ENCODE measurements around the gene NCLN.
"Not testable (repeated sequence)": the region's sequence is repeated elsewhere in the genome, so short reads cannot be mapped to it uniquely, and the experiment has no call there.

The NCLN gene

DNA sequence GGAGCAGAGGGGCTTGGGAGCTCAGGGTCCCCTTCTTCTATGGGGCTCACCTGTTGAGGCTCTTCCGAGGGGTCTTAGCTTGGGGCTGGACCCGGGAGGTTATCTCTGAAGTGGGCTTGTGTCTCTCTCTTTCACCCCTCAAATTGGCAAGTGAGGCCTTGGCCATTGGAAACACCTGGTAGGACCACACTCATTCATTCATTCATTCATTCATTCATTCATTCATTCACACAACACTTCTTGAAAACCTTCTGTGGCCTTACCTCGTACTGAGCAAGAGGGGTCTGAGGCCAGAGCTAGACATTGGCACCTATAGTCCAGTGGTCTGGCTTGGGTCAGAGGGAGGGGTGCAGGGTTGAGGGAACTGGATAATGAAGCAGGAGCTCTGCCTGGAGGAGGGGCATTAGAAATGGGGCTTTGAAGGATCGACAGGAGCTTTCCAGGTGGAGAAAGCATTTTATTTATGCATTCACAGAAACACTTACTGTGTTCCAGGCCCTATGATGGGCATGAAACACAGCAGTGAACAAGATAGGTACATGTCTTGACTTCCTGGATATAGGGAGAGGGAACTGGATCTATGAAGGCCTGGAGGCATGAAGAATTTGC, 44.3 kb downstream of the NCLN start:
- no peak for FAIRE-seq

DNA sequence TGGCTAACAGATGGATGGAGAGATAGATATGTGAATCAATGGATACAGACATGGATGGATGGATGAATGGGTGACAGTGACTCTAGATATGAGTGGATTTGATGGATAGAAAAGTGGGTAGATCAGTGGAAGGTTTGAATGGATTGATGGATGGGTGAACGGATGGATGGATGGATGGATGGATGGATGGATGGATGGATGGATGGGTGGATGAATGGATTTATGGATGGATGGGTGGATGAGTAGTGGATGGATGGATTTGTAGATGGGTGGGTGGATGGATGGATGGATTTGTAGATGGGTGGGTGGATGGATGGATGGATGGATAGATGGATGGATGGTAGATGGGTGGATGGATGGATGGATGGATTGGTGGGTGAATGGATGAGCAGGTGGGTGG, 45.6 kb downstream of the NCLN start:
- FAIRE-seq, result no peak

- FAIRE-seq, result no peak
Observed at GRCh38 chr19:3233116-3233515, 47.4 kb downstream of the NCLN start.

GRCh38 chr19:3233831-3234230, 48.1 kb downstream of the NCLN start:
- no peak for FAIRE-seq

DNA sequence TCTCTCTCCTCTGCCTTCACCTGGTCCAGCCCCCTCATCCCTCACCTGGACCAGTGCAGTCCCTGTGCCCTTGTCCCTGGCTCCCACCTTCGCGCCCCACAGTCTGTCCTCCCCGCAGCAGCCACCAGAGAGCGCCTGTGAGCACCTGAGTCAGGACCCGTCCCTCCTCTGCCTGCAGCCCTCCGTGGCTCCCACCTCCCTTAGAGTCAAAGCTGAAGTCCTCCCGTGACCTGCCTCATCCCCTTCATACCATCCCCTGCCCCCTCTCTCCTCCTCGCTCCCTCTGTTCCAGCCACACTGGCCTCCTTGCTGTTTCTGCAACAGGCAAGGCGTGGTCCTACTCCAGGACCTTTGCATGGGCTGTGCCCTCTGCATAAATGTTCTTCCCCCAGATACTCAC, 49.1 kb downstream of the NCLN start:
- FAIRE-seq, result no peak

DNA sequence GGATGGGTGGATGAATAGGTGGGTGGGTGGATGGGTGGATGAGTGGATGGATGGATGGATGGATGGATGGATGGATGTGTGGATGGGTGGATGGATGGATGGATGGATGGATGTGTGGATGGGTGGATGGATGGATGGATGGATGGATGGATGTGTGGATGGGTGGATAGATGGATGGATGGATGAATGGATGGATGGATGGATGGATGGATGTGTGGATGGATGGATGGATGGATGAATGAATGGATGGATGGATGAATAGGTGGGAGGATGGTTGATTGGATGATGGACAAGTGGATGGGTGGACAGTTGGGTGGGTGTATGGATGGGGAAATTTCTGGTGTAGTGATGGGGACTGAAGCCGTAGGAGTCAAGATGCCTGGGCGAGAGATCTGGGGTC, 49.9 kb downstream of the NCLN start:
- FAIRE-seq, result not testable (repeated sequence)

DNA sequence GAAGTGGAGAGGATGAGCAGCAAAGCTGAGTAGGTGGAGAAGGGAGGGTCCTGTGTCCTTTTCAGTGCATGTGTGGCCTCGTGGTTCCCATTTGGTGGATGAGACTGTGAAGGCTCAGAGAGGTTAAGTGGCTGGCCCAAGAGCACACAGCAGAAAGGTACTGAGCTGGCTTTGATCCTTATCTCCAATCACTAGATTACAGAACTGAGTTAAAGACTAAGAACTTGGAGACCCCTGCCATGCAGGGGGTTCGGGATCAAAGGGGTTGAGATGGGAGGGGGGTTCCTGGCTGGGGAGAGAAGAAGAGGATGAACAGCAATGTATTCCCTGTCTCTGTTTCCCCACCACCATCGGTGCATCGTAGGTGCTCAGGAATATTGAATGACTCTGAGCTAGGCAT, 50.5 kb downstream of the NCLN start:
- FAIRE-seq, result no peak

DNA sequence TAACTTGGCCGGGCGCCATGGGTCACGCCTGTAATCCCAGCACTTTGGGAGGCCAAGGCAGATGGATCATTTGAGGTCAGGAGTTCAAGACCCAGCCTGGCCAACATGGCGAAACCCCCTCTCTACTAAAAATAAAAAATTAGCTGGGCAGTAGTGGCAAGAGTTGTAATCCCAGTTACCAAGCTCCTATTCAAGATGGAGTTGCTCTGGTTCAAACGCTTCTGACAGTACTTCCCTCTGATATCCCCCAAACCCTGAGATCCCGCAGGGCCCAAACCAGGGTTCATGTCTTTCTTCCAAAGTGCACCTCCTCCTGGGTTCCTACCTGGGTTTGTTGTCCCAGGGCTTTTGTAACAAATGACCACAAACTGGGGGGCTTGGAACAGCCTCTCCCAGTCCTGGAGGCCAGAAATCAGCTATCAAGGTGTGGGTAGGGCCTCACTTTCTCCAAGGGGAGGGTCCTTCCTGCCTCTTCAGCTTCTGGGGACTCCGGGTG, 52.4 kb downstream of the NCLN start:
- no peak for FAIRE-seq

GRCh38 chr19:3239367-3239766, 53.6 kb downstream of the NCLN start:
- FAIRE-seq, result no peak

DNA sequence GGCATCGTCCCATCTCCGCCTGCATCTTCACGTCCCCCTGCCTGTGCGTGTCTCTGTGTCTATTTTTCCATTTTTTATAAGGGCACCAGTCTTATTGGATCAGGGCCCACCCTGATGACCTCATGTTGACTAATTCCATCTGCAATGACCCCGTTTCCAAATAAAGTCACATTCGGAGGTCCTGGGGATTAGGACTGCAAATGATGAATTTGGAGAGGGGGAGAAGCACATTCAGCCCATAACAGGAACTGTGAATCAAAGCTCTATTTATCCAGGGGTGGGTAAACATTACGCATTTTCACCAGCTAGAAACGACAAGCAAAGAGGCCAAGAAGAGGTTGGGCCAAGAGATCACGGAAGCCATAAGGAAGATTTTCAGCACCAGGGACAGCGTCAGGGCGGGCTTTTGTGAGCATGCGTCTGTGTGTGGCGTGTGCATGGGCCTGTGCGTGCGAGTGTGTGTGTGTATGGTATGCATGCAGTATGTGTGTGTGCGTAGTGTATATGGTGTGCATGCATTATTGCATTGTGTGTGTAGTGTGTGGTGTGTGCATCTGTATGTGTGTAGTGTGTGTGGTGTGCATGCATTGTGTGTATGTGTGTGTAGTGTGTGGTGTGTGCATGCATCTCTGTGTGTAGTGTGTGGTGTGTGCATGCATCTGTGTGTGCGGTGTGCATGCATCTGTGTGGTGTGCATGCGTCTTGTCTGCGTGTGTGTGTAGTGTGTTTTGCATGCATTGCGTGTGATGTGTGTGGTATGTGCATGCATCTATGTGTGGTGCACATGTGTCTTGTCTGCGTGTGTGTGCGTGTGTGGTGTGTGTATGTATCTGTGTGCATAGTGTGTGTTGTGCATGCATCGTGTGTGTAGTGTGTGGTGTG, 58.3 kb downstream of the NCLN start:
- FAIRE-seq, result no peak

DNA sequence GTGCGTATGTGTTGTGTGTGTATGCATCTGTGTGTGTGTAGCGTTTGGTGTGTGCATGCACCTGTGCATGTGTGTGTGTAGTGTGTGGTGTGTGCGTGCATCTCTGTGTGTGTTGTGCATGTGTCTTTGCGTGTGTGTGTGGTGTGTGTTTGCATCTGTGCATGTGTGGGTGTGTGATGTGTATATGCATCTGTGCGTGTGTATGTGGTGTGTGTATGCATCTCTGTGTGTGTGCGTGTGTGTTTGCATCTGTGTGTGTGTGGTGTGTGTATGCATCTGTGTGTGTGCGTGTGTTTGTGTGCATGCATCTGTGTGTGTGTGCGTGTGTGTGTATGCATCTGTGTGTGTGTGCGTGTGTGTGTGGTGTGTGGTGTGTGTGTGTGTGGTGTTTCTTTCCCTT, 59.3 kb downstream of the NCLN start:
- FAIRE-seq, result no peak

GRCh38 chr19:3248728-3249326, 63.1 kb downstream of the NCLN start:
- no peak for FAIRE-seq

GRCh38 chr19:3249408-3249807, 63.7 kb downstream of the NCLN start:
- no peak for FAIRE-seq

GRCh38 chr19:3250675-3251074, 64.9 kb downstream of the NCLN start:
- no peak for FAIRE-seq

GRCh38 chr19:3251229-3251628, 65.5 kb downstream of the NCLN start:
- FAIRE-seq, result no peak

- no peak for FAIRE-seq
Observed at GRCh38 chr19:3252650-3253049, 66.9 kb downstream of the NCLN start.

- FAIRE-seq, result no peak
Observed at GRCh38 chr19:3253270-3253669, 67.5 kb downstream of the NCLN start.

GRCh38 chr19:3254520-3254919, 68.8 kb downstream of the NCLN start:
- FAIRE-seq, result no peak

DNA sequence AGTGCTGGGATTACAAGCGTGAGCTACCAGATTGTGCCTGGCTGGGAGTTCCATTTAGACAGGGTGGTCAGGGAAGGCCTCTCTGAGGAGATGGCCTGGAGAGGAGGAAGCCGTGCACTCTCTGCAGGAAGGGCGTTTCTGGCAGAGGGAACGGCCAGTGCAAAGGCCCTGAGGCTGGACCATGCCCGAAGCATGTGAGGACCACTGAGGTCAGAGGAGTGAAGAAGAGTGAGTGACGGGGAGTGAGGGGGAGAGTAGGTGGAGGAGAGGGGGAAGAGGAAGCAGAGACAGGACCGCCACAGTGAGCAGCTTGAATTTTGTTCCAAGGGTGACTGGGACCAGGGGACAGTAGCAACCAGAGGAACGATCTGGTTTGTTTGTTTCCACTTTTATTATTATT, 71.3 kb downstream of the NCLN start:
- FAIRE-seq, result no peak

Data from islet of Langerhans (tissue), 1 donor.